CD4-positive, CD25-positive, alpha-beta regulatory T cell (primary cell): ENCODE data around the gene LTB4R. TPM values are rescaled to one million over a fixed set of nuclear protein-coding genes. Genes with fewer than 3 reads are reported as not detected.
"Not testable (repeated sequence)": the region's sequence is repeated elsewhere in the genome, so short reads cannot be mapped to it uniquely, and the experiment has no call there.

Experiments used
- ATAC-seq, 2 donors: fragments of 150-1000 bp; cut with Tn5 transposase; one replicate each; pipeline ENCODE4 v1.10.0; 2021; ENCODE audit warnings: low read depth in 2 of 2, moderate number of reproducible peaks in 2 of 2, moderate library complexity in 1 of 2
- DNase-seq, 3 donors: peaks; one replicate each; pipeline versions ENCODE4 v3.0.0 to v3.0.0-alpha.2; 2012 to 2022; ENCODE audit warnings: mixed read lengths in 1 of 3
- H3K27ac ChIP-seq: one replicate; pipeline ENCODE4 v1.7.0; 2013; ENCODE audit warnings: mild to moderate bottlenecking, low read length; ENCODE audit not compliant: insufficient read depth, poor library complexity, severe bottlenecking
- H3K27me3 ChIP-seq: one replicate; pipeline ENCODE4 v1.7.0; 2013; ENCODE audit warnings: low read length; ENCODE audit not compliant: control insufficient read depth, insufficient read depth
- H3K36me3 ChIP-seq: one replicate; pipeline ENCODE4 v1.7.0; 2013; ENCODE audit warnings: mild to moderate bottlenecking, low read length, moderate library complexity; ENCODE audit not compliant: control insufficient read depth, insufficient read depth
- H3K4me1 ChIP-seq: 2 replicates; pipeline ENCODE4 v1.7.0; 2013; ENCODE audit warnings: mild to moderate bottlenecking, low read length; ENCODE audit not compliant: insufficient read depth, control insufficient read depth, poor library complexity, severe bottlenecking
- H3K4me3 ChIP-seq: one replicate; pipeline ENCODE4 v1.7.0; 2013; ENCODE audit warnings: low read depth, mild to moderate bottlenecking, low read length, moderate library complexity
- H3K9me3 ChIP-seq, 2 experiments: 1 replicate in 1 of 2; 2 replicates in 1 of 2; pipeline ENCODE4 v1.7.0; 2013; ENCODE audit warnings: low read length in 2 of 2, mild to moderate bottlenecking in 1 of 2, moderate library complexity in 1 of 2; ENCODE audit not compliant: control insufficient read depth in 2 of 2
- H3K27ac Mint-ChIP-seq, 3 donors: one replicate each; pipeline ENCODE4 v1.8.0; 2020 to 2022; ENCODE audit warnings: mild to moderate bottlenecking in 3 of 3, mixed read lengths in 3 of 3, moderate library complexity in 2 of 3
- H3K27me3 Mint-ChIP-seq: one replicate; pipeline ENCODE4 v1.8.0; 2022; ENCODE audit warnings: mild to moderate bottlenecking, mixed read lengths
- H3K36me3 Mint-ChIP-seq: one replicate; pipeline ENCODE4 v1.8.0; 2020; ENCODE audit warnings: mixed read lengths
- H3K4me1 Mint-ChIP-seq, 4 donors: one replicate each; pipeline ENCODE4 v1.8.0; 2020 to 2022; ENCODE audit warnings: mixed read lengths in 4 of 4, mild to moderate bottlenecking in 1 of 4
- H3K4me3 Mint-ChIP-seq, 4 donors: one replicate each; pipeline ENCODE4 v1.8.0; 2020 to 2022; ENCODE audit warnings: mild to moderate bottlenecking in 4 of 4, mixed read lengths in 4 of 4, moderate library complexity in 3 of 4
- H3K9me3 Mint-ChIP-seq, 7 donors: one replicate each; pipeline ENCODE4 v1.8.0; 2020 to 2022; ENCODE audit warnings: mixed read lengths in 7 of 7, mild to moderate bottlenecking in 3 of 7, moderate library complexity in 2 of 7
- polyA plus RNA-seq, 4 donors: library from polyadenylated mRNA; unstranded; fragments of 300-500 nt; fragmentation: Illumina TruSeq; gene quantifications; one replicate each; pipeline ENCODE4 v1.2.3, GENCODE V29; 2021
- total RNA-seq: library from RNA; stranded (reverse); gene quantifications from one replicate; pipeline ENCODE4 v1.2.3, GENCODE V29; 2022

Gene LTB4R
- total and polyA plus RNA-seq, 5 donors from 2014 or later: 3.5 to 17.5 (median 6.5) TPM

GRCh38 chr14:24321212-24321975 is 10.1 kb downstream of the LTB4R start:
- DNase-seq (no peak), ATAC-seq (no peak)
- Histone ChIP-seq H3K4me1 (no peaks in the 10 kb centered on the region), H3K27me3 (no peaks in the 10 kb centered on the region), H3K4me3 (no peak overlapping the region), H3K27ac (no peak overlapping the region), H3K36me3 (no peaks in the 10 kb centered on the region), H3K9me3 (no peaks in the 10 kb centered on the region)
- peaks cover 22% of the 10 kb centered on the region for H3K27me3 Mint-ChIP-seq
- peaks cover 0 to 3% (median 0%) of the 10 kb centered on the region in 7 donors for H3K9me3 Mint-ChIP-seq
- peaks cover 0 to 4% (median under 1%) of the 10 kb centered on the region in 4 donors for H3K4me1 Mint-ChIP-seq
- no peak overlapping the region for H3K27ac Mint-ChIP-seq
- no peaks in the 10 kb centered on the region for H3K36me3 Mint-ChIP-seq
- no peak overlapping the region for H3K4me3 Mint-ChIP-seq

- Mint-ChIP-seq H3K4me3 (no peak overlapping the region), H3K27me3 (peaks cover 30% of the 10 kb centered on the region), H3K9me3 (peaks cover 0 to 3% (median 0%) of the 10 kb centered on the region in 7 donors), H3K27ac (no peak overlapping the region), H3K4me1 (peaks cover 0 to 8% (median 6%) of the 10 kb centered on the region in 4 donors), H3K36me3 (no peaks in the 10 kb centered on the region)
- Histone ChIP-seq H3K9me3 (no peaks in the 10 kb centered on the region), H3K27me3 (no peaks in the 10 kb centered on the region), H3K4me1 (no peaks in the 10 kb centered on the region), H3K36me3 (no peaks in the 10 kb centered on the region), H3K4me3 (no peak overlapping the region), H3K27ac (no peak overlapping the region)
- no peak for DNase-seq
- ATAC-seq: no peak
Observed at GRCh38 chr14:24322672-24323071, 11.4 kb downstream of the LTB4R start.

GRCh38 chr14:24323341-24323740 is 12.0 kb downstream of the LTB4R start:
- Mint-ChIP-seq H3K27me3 (peaks cover 30% of the 10 kb centered on the region), H3K27ac (no peak overlapping the region), H3K4me3 (no peak overlapping the region), H3K9me3 (peaks cover 0 to 3% (median 0%) of the 10 kb centered on the region in 7 donors), H3K36me3 (no peaks in the 10 kb centered on the region), H3K4me1 (peaks cover 0 to 11% (median 6%) of the 10 kb centered on the region in 4 donors)
- no peaks in the 10 kb centered on the region for H3K9me3 ChIP-seq
- H3K4me1 ChIP-seq: no peaks in the 10 kb centered on the region
- H3K36me3 ChIP-seq: no peaks in the 10 kb centered on the region
- no peak overlapping the region for H3K4me3 ChIP-seq
- DNase-seq (no peak), ATAC-seq (no peak)
- H3K27ac ChIP-seq: no peak overlapping the region
- no peaks in the 10 kb centered on the region for H3K27me3 ChIP-seq

DNA sequence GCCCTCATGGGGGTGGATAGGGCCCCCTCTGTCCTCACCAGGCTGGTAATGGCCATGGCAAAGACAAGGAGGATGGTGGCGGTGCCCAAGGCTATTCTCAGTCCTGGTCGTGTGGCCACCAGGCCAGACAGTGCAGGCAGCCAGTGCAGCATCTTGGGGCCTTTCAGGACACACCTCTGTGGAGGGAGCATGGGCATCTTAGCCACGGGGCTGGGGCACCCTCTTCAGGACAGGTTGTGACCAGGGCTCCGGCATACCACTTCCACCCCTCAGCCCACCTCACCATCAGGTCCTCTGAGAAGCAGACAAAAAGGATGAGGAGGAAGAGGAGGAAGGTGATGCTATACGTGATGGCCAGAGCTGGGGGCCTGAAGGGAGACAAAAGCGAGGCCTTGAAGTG is 12.7 kb downstream of the LTB4R start:
- ATAC-seq: no peak
- H3K4me1 ChIP-seq: no peaks in the 10 kb centered on the region
- no peak overlapping the region for H3K27ac Mint-ChIP-seq
- no peak overlapping the region for H3K4me3 ChIP-seq
- DNase-seq: no peak
- no peaks in the 10 kb centered on the region for H3K36me3 Mint-ChIP-seq
- no peaks in the 10 kb centered on the region for H3K36me3 ChIP-seq
- no peak overlapping the region for H3K27ac ChIP-seq
- H3K4me3 Mint-ChIP-seq: no peak overlapping the region
- H3K27me3 ChIP-seq: no peaks in the 10 kb centered on the region
- no peaks in the 10 kb centered on the region for H3K9me3 ChIP-seq
- peaks cover 0 to 17% (median 7%) of the 10 kb centered on the region in 4 donors for H3K4me1 Mint-ChIP-seq
- peaks cover 30% of the 10 kb centered on the region for H3K27me3 Mint-ChIP-seq
- peaks cover 0 to 3% (median 0%) of the 10 kb centered on the region in 7 donors for H3K9me3 Mint-ChIP-seq

GRCh38 chr14:24325041-24325530 is 13.8 kb downstream of the LTB4R start:
- no peak for ATAC-seq

GRCh38 chr14:24325963-24326362 is 14.7 kb downstream of the LTB4R start:
- H3K4me3 ChIP-seq: no peak overlapping the region
- H3K27me3 Mint-ChIP-seq: peaks cover 23% of the 10 kb centered on the region
- no peak overlapping the region for H3K27ac ChIP-seq
- H3K27ac Mint-ChIP-seq: no peak overlapping the region
- no peaks in the 10 kb centered on the region for H3K36me3 Mint-ChIP-seq
- H3K9me3 ChIP-seq: no peaks in the 10 kb centered on the region
- H3K4me3 Mint-ChIP-seq: no peak overlapping the region
- H3K27me3 ChIP-seq: no peaks in the 10 kb centered on the region
- H3K4me1 ChIP-seq: no peaks in the 10 kb centered on the region
- peaks cover 0 to 3% (median 0%) of the 10 kb centered on the region in 7 donors for H3K9me3 Mint-ChIP-seq
- ATAC-seq: no peak
- no peak for DNase-seq
- peaks cover 0 to 22% (median 9%) of the 10 kb centered on the region in 4 donors for H3K4me1 Mint-ChIP-seq
- H3K36me3 ChIP-seq: no peaks in the 10 kb centered on the region

More at GRCh38 chr14:24325041-24325530, 13.8 kb downstream of the LTB4R start:
- Histone ChIP-seq H3K4me3 (no peak overlapping the region), H3K36me3 (no peaks in the 10 kb centered on the region), H3K27me3 (no peaks in the 10 kb centered on the region), H3K27ac (no peak overlapping the region), H3K4me1 (no peaks in the 10 kb centered on the region), H3K9me3 (no peaks in the 10 kb centered on the region)
- Mint-ChIP-seq H3K27me3 (peaks cover 23% of the 10 kb centered on the region), H3K4me3 (no peak overlapping the region), H3K27ac (no peak overlapping the region), H3K36me3 (no peaks in the 10 kb centered on the region), H3K9me3 (peaks cover 0 to 3% (median 0%) of the 10 kb centered on the region in 7 donors), H3K4me1 (peaks cover 0 to 19% (median 7%) of the 10 kb centered on the region in 4 donors)
- no peak for DNase-seq

DNA sequence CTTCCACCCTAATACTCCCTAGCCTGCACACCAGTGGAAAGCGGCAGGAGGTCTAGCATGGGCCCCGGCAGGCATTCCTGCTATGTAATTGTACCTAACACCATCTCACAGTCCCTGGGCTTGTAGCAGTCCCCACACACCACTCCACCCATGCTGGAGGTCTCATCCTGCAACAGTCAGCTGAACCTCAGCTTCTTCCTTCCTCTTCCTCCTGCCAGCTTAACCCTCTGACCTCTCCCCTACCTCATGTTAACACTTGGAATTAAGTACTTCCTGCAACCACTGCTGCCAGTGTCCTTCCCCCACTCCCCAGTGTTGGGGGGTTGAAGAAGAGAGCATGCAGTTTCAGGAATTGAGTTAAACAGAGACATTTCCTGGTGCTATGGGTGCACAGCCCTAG is 16.0 kb downstream of the LTB4R start:
- ATAC-seq (no peak), DNase-seq (no peak)
- H3K27me3 Mint-ChIP-seq: peaks cover 29% of the 10 kb centered on the region
- H3K27ac ChIP-seq: no peak overlapping the region
- peaks cover 5 to 34% (median 14%) of the 10 kb centered on the region in 4 donors for H3K4me1 Mint-ChIP-seq
- peaks cover 0 to 3% (median 0%) of the 10 kb centered on the region in 7 donors for H3K9me3 Mint-ChIP-seq
- H3K27ac Mint-ChIP-seq: no peak overlapping the region
- no peaks in the 10 kb centered on the region for H3K36me3 Mint-ChIP-seq
- no peaks in the 10 kb centered on the region for H3K9me3 ChIP-seq
- H3K27me3 ChIP-seq: no peaks in the 10 kb centered on the region
- H3K4me3 Mint-ChIP-seq: no peak overlapping the region
- H3K4me1 ChIP-seq: peaks cover 9% of the 10 kb centered on the region
- H3K36me3 ChIP-seq: no peaks in the 10 kb centered on the region
- H3K4me3 ChIP-seq: no peak overlapping the region

- not testable (repeated sequence) for H3K4me3 ChIP-seq, H3K4me3 Mint-ChIP-seq, H3K36me3 ChIP-seq, DNase-seq, H3K9me3 Mint-ChIP-seq, H3K27ac ChIP-seq, ATAC-seq, H3K27ac Mint-ChIP-seq, H3K27me3 ChIP-seq, H3K36me3 Mint-ChIP-seq, H3K9me3 ChIP-seq
- Mint-ChIP-seq H3K27me3 (peaks cover 27% of the 10 kb centered on the region), H3K4me1 (peaks cover 6 to 39% (median 16%) of the 10 kb centered on the region in 4 donors)
- peaks cover 15% of the 10 kb centered on the region for H3K4me1 ChIP-seq
Observed at GRCh38 chr14:24327914-24328313, 16.6 kb downstream of the LTB4R start.
